GM12875 (cell line): ENCODE data around the gene PIANP.
A peak's percentile ranks its signal among the peaks of the same experiment; 100 is the strongest.

Experiments
- H3K4me3 ChIP-seq: one replicate; pipeline ENCODE4 v1.5.1; 2011; ENCODE audit warnings: low read depth, low read length, control low read depth
- CTCF ChIP-seq: IDR thresholded peaks from 2 replicates; pipeline ENCODE4 v1.5.1; 2011; ENCODE audit warnings: low read depth, mild to moderate bottlenecking, control low read depth, inconsistent platforms, low read length, moderate library complexity, borderline replicate concordance; ENCODE audit not compliant: insufficient read depth

PIANP gene

GRCh38 chr12:6695313-6696045 is 5.1 kb downstream of the PIANP start:
- no peak for TF ChIP-seq CTCF
- H3K4me3 ChIP-seq: no peak overlapping the region

GRCh38 chr12:6694701-6695100 is 5.9 kb downstream of the PIANP start:
- H3K4me3 ChIP-seq: no peak overlapping the region
- no peak for TF ChIP-seq CTCF

DNA sequence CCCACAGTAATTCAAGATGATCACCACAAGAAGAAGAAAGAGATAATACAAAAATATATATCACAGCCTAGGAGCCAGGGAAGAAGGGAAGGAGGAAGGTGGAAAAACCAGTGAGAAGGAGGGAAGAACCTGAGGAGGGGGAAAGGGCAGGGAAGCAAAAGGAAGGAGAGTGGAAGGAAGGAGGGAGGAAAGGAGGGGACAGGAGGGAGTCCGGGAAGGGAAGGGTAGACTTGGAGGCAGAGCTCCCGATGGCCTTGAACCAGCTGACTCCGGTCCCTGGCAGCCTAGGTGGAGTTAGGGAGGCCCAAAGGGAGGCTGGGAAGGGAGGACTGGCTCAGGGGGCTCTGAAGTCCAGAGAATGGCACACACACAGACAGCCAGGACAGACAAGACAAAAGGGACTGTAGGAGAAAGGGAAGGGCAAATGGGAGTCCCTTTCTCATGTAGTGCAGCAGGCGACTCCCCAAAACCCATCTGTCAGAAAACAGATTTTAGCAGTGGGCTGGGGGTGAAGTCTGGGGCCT is 6.7 kb downstream of the PIANP start:
- TF ChIP-seq CTCF: no peak
- no peak overlapping the region for H3K4me3 ChIP-seq

GRCh38 chr12:6692888-6693287 is 7.7 kb downstream of the PIANP start:
- no peak for TF ChIP-seq CTCF
- H3K4me3 ChIP-seq: no peak overlapping the region

- no peak for TF ChIP-seq CTCF
- no peak overlapping the region for H3K4me3 ChIP-seq
These were observed 9.1 kb downstream of the PIANP start for GRCh38 chr12:6691473-6691872.

DNA sequence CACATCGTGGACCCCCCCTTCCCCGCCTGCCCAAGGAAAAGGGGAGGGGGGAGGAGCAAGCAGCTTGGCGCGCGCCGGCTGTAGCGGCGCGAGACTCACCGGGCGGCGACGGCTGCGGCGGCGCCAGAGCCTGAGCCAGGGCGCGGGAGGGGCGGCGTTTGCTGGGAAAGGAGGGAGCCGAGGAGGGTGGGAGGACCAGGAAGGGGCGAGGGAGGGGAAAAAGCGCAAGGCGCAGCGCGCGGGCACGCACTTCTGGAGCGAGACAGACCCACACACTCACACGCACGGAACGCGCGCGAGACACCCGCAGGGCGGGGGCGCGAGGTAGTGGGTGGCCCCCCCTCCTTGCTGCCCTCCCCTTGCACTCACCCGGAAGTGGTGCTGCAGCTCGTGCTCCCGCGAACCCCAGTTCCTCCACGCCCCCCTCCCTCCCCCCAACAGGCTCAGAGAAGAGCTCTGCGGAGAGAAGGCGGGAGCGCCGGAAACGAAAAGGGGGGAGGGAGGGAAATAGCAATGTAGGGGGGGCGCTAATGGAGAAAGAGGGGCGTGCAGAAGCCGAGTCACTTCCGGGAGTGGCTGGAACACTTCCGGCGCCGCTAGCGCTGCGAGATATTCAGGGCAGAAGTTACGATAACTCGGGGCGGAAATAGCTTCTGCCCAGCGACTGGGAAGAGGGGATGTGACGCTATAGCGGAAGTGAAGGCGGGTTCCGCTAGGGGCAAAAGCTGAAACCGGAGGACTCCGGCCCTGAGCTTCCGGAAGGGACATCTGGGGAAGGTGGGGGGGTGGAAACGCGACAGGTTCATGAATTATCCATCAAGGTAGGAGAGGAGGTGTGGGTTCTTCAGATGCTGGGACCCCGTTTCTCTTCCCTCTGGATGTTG is 11.4 kb downstream of the PIANP start, which contains the start of gene ZNF384:
Gene ZNF384, minus strand, starts transcription at position 377 of the 884 bp plus-strand sequence. CDS start 9,855 bp downstream, outside the sequence.
- no peak for TF ChIP-seq CTCF
- H3K4me3 ChIP-seq: peak within 1 kb of the TSS; percentile 100

GRCh38 chr12:6688543-6688998 is 12.0 kb downstream of the PIANP start:
- peak overlapping the region; percentile 100 for H3K4me3 ChIP-seq
- TF ChIP-seq CTCF: no peak
